GM19238 (cell line): ENCODE data around the gene SGCG.
"Not testable (repeated sequence)": the region's sequence is repeated elsewhere in the genome, so short reads cannot be mapped to it uniquely, and the experiment has no call there.

ENCODE experiments used
- DNase-seq: peaks from one replicate; pipeline ENCODE4 v3.0.0; 2011; ENCODE audit warnings: low spot score; ENCODE audit not compliant: insufficient read length

SGCG gene

GRCh38 chr13:23205807-23206206 lies 25.0 kb downstream of the SGCG start:
- no peak for DNase-seq

- no peak for DNase-seq
These were observed 31.9 kb downstream of the SGCG start for GRCh38 chr13:23212671-23213070.

- no peak for DNase-seq
These were observed 50.5 kb downstream of the SGCG start for GRCh38 chr13:23231241-23231640.

- no peak for DNase-seq
These were observed 55.2 kb downstream of the SGCG start for GRCh38 chr13:23235994-23236393.

GRCh38 chr13:23243066-23243465 lies 62.3 kb downstream of the SGCG start:
- no peak for DNase-seq

- not testable (repeated sequence) for DNase-seq
These were observed 67.6 kb downstream of the SGCG start for GRCh38 chr13:23248410-23248809.

GRCh38 chr13:23254506-23254905 lies 73.7 kb downstream of the SGCG start:
- no peak for DNase-seq

- no peak for DNase-seq
These were observed 86.8 kb downstream of the SGCG start for GRCh38 chr13:23267571-23267970.

- peak; percentile 5 for DNase-seq
These were observed 87.7 kb downstream of the SGCG start for GRCh38 chr13:23268441-23268840.

- no peak for DNase-seq
These were observed 90.6 kb downstream of the SGCG start for GRCh38 chr13:23271331-23271730.

GRCh38 chr13:23273498-23273897 lies 92.7 kb downstream of the SGCG start:
- DNase-seq = no peak

- DNase-seq = no peak
These were observed 98.5 kb downstream of the SGCG start for GRCh38 chr13:23279321-23279720.

- no peak for DNase-seq
These were observed 107.8 kb downstream of the SGCG start for GRCh38 chr13:23288564-23288963.

GRCh38 chr13:23288995-23289394 lies 108.2 kb downstream of the SGCG start:
- DNase-seq = no peak

- no peak for DNase-seq
These were observed 109.2 kb downstream of the SGCG start for GRCh38 chr13:23289917-23290357.

- no peak for DNase-seq
These were observed 111.8 kb downstream of the SGCG start for GRCh38 chr13:23292586-23292985.

GRCh38 chr13:23314837-23315236 lies 134.1 kb downstream of the SGCG start:
- not testable (repeated sequence) for DNase-seq

GRCh38 chr13:23319883-23320224 lies 139.1 kb downstream of the SGCG start:
- no peak for DNase-seq

GRCh38 chr13:23320926-23321534 lies 140.3 kb downstream of the SGCG start:
- DNase-seq = no peak

- peak; percentile 19 for DNase-seq
These were observed 140.9 kb downstream of the SGCG start for GRCh38 chr13:23321535-23322241.

GRCh38 chr13:23322353-23323336 lies 141.9 kb downstream of the SGCG start:
- DNase-seq = no peak
